Adrenal gland (tissue), 5 donors: ENCODE measurements around the gene PNMT.

ENCODE experiments used
- POLR2A ChIP-seq, 2 donors: fragments of 450-650 bp; IDR thresholded peaks; one replicate each; pipeline ENCODE4 v1.6.1; 2017; ENCODE audit warnings: antibody characterized with exemption in 2 of 2, mild to moderate bottlenecking in 2 of 2, moderate library complexity in 1 of 2
- TF ChIP-seq, protein P1 (sequence below), 6 experiments: fragments of 450-650 bp in 4 of 6; fragments of 200-600 bp in 2 of 6; sonication (generic) in 1 of 6; IDR thresholded peaks; 1 replicate in 5 of 6; 2 replicates in 1 of 6; pipeline versions ENCODE4 v1.5.1 to v1.8.0; 2016 to 2021; ENCODE audit warnings: antibody characterized with exemption in 6 of 6, mild to moderate bottlenecking in 2 of 6, moderate library complexity in 1 of 6
- donor health status: DM: no; HTN: no; CAD: no.

GRCh38 chr17:39703913-39704312, 35.7 kb downstream of the PNMT start:
- TF ChIP-seq, protein P1, sequence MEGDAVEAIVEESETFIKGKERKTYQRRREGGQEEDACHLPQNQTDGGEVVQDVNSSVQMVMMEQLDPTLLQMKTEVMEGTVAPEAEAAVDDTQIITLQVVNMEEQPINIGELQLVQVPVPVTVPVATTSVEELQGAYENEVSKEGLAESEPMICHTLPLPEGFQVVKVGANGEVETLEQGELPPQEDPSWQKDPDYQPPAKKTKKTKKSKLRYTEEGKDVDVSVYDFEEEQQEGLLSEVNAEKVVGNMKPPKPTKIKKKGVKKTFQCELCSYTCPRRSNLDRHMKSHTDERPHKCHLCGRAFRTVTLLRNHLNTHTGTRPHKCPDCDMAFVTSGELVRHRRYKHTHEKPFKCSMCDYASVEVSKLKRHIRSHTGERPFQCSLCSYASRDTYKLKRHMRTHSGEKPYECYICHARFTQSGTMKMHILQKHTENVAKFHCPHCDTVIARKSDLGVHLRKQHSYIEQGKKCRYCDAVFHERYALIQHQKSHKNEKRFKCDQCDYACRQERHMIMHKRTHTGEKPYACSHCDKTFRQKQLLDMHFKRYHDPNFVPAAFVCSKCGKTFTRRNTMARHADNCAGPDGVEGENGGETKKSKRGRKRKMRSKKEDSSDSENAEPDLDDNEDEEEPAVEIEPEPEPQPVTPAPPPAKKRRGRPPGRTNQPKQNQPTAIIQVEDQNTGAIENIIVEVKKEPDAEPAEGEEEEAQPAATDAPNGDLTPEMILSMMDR (IDR thresholded peaks at IDR 0.05), result no peak
- no peak for TF ChIP-seq POLR2A (IDR thresholded peaks at IDR 0.05)
